SK-N-SH (cell line): ENCODE data around the gene NHS. TPM values are rescaled to one million over a fixed set of nuclear protein-coding genes. Genes with fewer than 3 reads are reported as not detected.

Source experiments
- CTCF ChIA-PET: fragments of 300-600, 350-600 bp; formaldehyde crosslinking; extraction: SDS; loops from one replicate; lab custom pipeline; 2021; lab: Yijun Ruan, JAX
- POLR2A ChIA-PET: fragments of 350-600 bp; sonication (Branson Sonifier 250); formaldehyde crosslinking; extraction: SDS; loops from one replicate; lab custom pipeline; 2020; ENCODE audit warnings: antibody characterized with exemption, inconsistent platforms; lab: Yijun Ruan, JAX
- DNase-seq: peaks from one replicate; pipeline ENCODE4 v3.0.0; 2012
- H2AFZ ChIP-seq: fragments of 200-600 bp; sonication (generic); 2 replicates; pipeline ENCODE4 v1.8.1; 2016; ENCODE audit warnings: antibody characterized with exemption, mild to moderate bottlenecking, low read depth
- H3F3A ChIP-seq: fragments of 200-600 bp; sonication (generic); replicated peaks from 2 replicates; pipeline ENCODE3; 2016; ENCODE audit warnings: antibody characterized with exemption, mild to moderate bottlenecking; ENCODE audit not compliant: insufficient read depth
- H3K27ac ChIP-seq, 2 experiments: fragments of 200-500 bp in 1 of 2; fragments of 200-600 bp in 1 of 2; sonication (Bioruptor generic) in 1 of 2; sonication (generic), shearing (Covaris generic) in 1 of 2; 2 replicates each; pipeline versions ENCODE4 v1.5.1 to v1.6.1; 2014 to 2016; ENCODE audit warnings: low read depth in 2 of 2, inconsistent platforms in 1 of 2, low read length in 1 of 2, mild to moderate bottlenecking in 1 of 2, mixed read lengths in 1 of 2
- H3K27me3 ChIP-seq: fragments of 200-600 bp; sonication (generic), shearing (Covaris generic); 2 replicates; pipeline ENCODE4 v1.6.1; 2016; ENCODE audit warnings: mixed run types; ENCODE audit not compliant: insufficient read depth
- H3K36me3 ChIP-seq, 2 experiments: fragments of 200-500 bp in 1 of 2; fragments of 200-600 bp in 1 of 2; sonication (Bioruptor generic) in 1 of 2; sonication (generic) in 1 of 2; replicated peaks in 1 of 2; 2 replicates each; pipeline versions ENCODE3 to v1.5.1; 2014 to 2016; ENCODE audit warnings: low read length in 1 of 2, mild to moderate bottlenecking in 1 of 2; ENCODE audit not compliant: insufficient read depth in 2 of 2, control insufficient read depth in 1 of 2
- H3K4me1 ChIP-seq, 2 experiments: fragments of 200-500 bp in 1 of 2; fragments of 200-600 bp in 1 of 2; sonication (Bioruptor generic) in 1 of 2; sonication (generic), shearing (Covaris generic) in 1 of 2; 2 replicates each; pipeline versions ENCODE4 v1.5.1 to v1.6.1; 2014 to 2016; ENCODE audit warnings: low read depth in 1 of 2, low read length in 1 of 2, mixed run types in 1 of 2; ENCODE audit not compliant: insufficient read depth in 2 of 2, control insufficient read depth in 1 of 2
- H3K4me2 ChIP-seq: fragments of 200-600 bp; sonication (generic), shearing (Covaris generic); 2 replicates; pipeline ENCODE4 v1.6.1; 2017; ENCODE audit warnings: mixed run types
- H3K4me3 ChIP-seq, 2 experiments: fragments of 200-500 bp in 1 of 2; fragments of 200-600 bp in 1 of 2; sonication (Bioruptor generic) in 1 of 2; sonication (generic), shearing (Covaris generic) in 1 of 2; 2 replicates each; pipeline versions ENCODE4 v1.5.1 to v1.8.1; 2014 to 2016; ENCODE audit warnings: low read depth in 2 of 2, inconsistent platforms in 1 of 2, low read length in 1 of 2, mild to moderate bottlenecking in 1 of 2, mixed read lengths in 1 of 2, moderate library complexity in 1 of 2
- H3K79me2 ChIP-seq: fragments of 200-600 bp; sonication (generic); 2 replicates; pipeline ENCODE4 v1.8.1; 2017; ENCODE audit warnings: mild to moderate bottlenecking; ENCODE audit not compliant: insufficient read depth
- H3K9ac ChIP-seq: fragments of 200-600 bp; sonication (generic); 2 replicates; pipeline ENCODE4 v1.6.1; 2017; ENCODE audit warnings: mixed run types
- H3K9me2 ChIP-seq: fragments of 200-600 bp; sonication (generic); 2 replicates; pipeline ENCODE4 v1.6.1; 2017; ENCODE audit warnings: mixed run types
- H3K9me3 ChIP-seq: fragments of 200-600 bp; sonication (generic); 2 replicates; pipeline ENCODE4 v1.6.1; 2017; ENCODE audit warnings: mixed run types, mild to moderate bottlenecking, moderate library complexity
- H4K20me1 ChIP-seq: fragments of 200-600 bp; sonication (generic); 2 replicates; pipeline ENCODE4 v1.6.1; 2017; ENCODE audit warnings: mild to moderate bottlenecking, mixed run types; ENCODE audit not compliant: insufficient read depth
- CTCF ChIP-seq: fragments of 200-600 bp; sonication (generic); IDR thresholded peaks from 2 replicates; pipeline ENCODE4 v1.6.1; 2017; ENCODE audit warnings: antibody characterized with exemption, mild to moderate bottlenecking, moderate library complexity
- EP300 ChIP-seq, 2 experiments: IDR thresholded peaks; 2 replicates each; pipeline versions ENCODE4 v1.4.0 to v1.6.1; 2012; ENCODE audit warnings: borderline replicate concordance in 1 of 2, low read depth in 1 of 2, low read length in 1 of 2
- EZH2phosphoT487 ChIP-seq: fragments of 200-600 bp; sonication (generic); IDR thresholded peaks from 2 replicates; pipeline ENCODE4 v1.6.1; 2017; ENCODE audit warnings: low read depth, mixed run types, mild to moderate bottlenecking, antibody characterized with exemption, moderate library complexity, borderline replicate concordance
- FOXM1 ChIP-seq: IDR thresholded peaks from 2 replicates; pipeline ENCODE4 v1.4.0; 2012; ENCODE audit warnings: low read depth, mild to moderate bottlenecking
- GABPA ChIP-seq: IDR thresholded peaks from 2 replicates; pipeline ENCODE4 v1.4.0; 2012; ENCODE audit warnings: low read depth, mild to moderate bottlenecking
- GATA2 ChIP-seq: sonication (generic); formaldehyde crosslinking; IDR thresholded peaks from 2 replicates; pipeline ENCODE4 v1.5.0; 2020; ENCODE audit warnings: mild to moderate bottlenecking, missing genetic modification reagents
- MEF2A ChIP-seq: IDR thresholded peaks from 2 replicates; pipeline ENCODE4 v1.4.0; 2012; ENCODE audit warnings: low read depth, borderline replicate concordance
- MXI1 ChIP-seq: IDR thresholded peaks from 2 replicates; pipeline ENCODE4 v1.6.1; 2012; ENCODE audit warnings: mild to moderate bottlenecking, low read depth, low read length, improper control_type of control experiment
- NRF1 ChIP-seq: IDR thresholded peaks from 2 replicates; pipeline ENCODE4 v1.6.1; 2012; ENCODE audit warnings: low read depth, mild to moderate bottlenecking, low read length
- POLR2AphosphoS5 ChIP-seq: IDR thresholded peaks from 2 replicates; pipeline ENCODE4 v1.6.1; 2012; ENCODE audit warnings: low read depth, low read length
- RXRA ChIP-seq: IDR thresholded peaks from 2 replicates; pipeline ENCODE4 v1.4.0; 2012; ENCODE audit warnings: low read depth, mild to moderate bottlenecking, borderline replicate concordance
- SIN3A ChIP-seq: IDR thresholded peaks from 2 replicates; pipeline ENCODE4 v1.6.1; 2012; ENCODE audit warnings: low read depth, mild to moderate bottlenecking, low read length, moderate library complexity, borderline replicate concordance
- TEAD4 ChIP-seq: IDR thresholded peaks from 2 replicates; pipeline ENCODE4 v1.4.0; 2012; ENCODE audit warnings: mild to moderate bottlenecking, borderline replicate concordance; ENCODE audit not compliant: insufficient read depth
- WGBS: methylation state at CpG from one replicate; pipeline ENCODE4 v1.1.6; 2017; ENCODE audit warnings: low lambda C conversion rate; 5-methylcytosine and 5-hydroxymethylcytosine counted together
- polyA plus RNA-seq, 3 experiments: library from polyadenylated mRNA; depleted of rRNA; stranded (reverse); fragments of >200 nt; gene quantifications; 2 replicates each; pipeline ENCODE4 v1.2.3, GENCODE V29; 2012
- TF ChIP-seq, protein P1 (sequence below): fragments of 150-350 bp; IDR thresholded peaks from 2 replicates; pipeline ENCODE4 v1.6.1; 2016; ENCODE audit warnings: mild to moderate bottlenecking, low read depth, low read length
- TF ChIP-seq, protein P2 (sequence below): fragments of 150-350 bp; IDR thresholded peaks from 2 replicates; pipeline ENCODE4 v1.6.1; 2017; ENCODE audit warnings: antibody characterized with exemption, low read length, low read depth, borderline replicate concordance
- TF ChIP-seq, protein P3 (sequence below): IDR thresholded peaks from 2 replicates; pipeline ENCODE4 v1.4.0; 2012; ENCODE audit warnings: low read depth, borderline replicate concordance

NHS gene
- polyA plus RNA-seq, 1 of the 3 experiments (the other 2 are of a cell fraction): 1.0 TPM

DNA sequence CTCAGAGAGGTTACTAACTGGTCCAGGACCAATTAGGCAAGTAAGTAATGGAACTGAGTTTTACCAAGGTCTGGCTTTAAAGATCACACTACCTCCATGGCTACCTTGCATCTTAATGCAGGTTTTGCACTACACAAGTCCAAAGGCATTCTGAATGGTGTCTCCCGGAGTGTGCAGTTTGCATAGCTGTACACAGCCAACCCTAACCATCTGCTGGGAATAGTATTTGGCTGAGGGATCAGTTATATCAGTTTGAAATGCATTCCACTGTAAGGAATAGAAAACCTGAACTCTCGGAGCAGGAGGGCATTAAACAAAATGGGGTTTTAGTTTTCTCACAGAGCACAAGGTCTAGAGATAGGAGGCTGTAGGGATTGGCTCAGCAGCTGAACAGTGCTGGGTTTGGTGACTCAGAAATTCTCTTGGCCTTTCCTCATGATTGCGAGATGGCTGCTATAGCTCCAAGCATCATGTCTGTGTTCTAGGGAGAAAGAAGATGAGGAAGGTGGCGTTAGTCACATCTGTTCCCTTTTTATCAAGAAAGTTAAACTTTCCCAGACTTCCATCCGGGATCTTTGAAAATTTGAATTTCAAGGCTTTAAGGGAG, 177.1 kb downstream of the NHS start:
- POLR2A ChIA-PET: no interaction called here
- Histone ChIP-seq H3K79me2 (no peaks in the 10 kb centered on the region), H3K36me3 (no peaks in the 10 kb centered on the region), H3K4me3 (no peak overlapping the region), H3K9me3 (no peaks in the 10 kb centered on the region), H3K9me2 (no peaks in the 10 kb centered on the region), H3K9ac (no peak overlapping the region), H3F3A (peaks cover 4% of the 10 kb centered on the region), H3K27ac (0 out of 4 replicates have a peak overlapping the region, but pooled peaks of 1 of the 2 experiments have one; percentile 82), H2AFZ (no peak overlapping the region), H3K4me1 (peaks cover 30 to 34% of the 10 kb centered on the region in 2 experiments), H3K4me2 (no peak overlapping the region), H3K27me3 (no peaks in the 10 kb centered on the region), H4K20me1 (no peaks in the 10 kb centered on the region)
- TF ChIP-seq EP300 (IDR thresholded peaks at IDR 0.05; ENCODE audit: borderline replicate concordance in 1 of 2, low read depth in 1 of 2, low read length in 1 of 2): no peak
- no peak for TF ChIP-seq POLR2AphosphoS5
- TF ChIP-seq, protein P1, sequence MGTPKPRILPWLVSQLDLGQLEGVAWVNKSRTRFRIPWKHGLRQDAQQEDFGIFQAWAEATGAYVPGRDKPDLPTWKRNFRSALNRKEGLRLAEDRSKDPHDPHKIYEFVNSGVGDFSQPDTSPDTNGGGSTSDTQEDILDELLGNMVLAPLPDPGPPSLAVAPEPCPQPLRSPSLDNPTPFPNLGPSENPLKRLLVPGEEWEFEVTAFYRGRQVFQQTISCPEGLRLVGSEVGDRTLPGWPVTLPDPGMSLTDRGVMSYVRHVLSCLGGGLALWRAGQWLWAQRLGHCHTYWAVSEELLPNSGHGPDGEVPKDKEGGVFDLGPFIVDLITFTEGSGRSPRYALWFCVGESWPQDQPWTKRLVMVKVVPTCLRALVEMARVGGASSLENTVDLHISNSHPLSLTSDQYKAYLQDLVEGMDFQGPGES: no peak
- TF ChIP-seq, protein P2, sequence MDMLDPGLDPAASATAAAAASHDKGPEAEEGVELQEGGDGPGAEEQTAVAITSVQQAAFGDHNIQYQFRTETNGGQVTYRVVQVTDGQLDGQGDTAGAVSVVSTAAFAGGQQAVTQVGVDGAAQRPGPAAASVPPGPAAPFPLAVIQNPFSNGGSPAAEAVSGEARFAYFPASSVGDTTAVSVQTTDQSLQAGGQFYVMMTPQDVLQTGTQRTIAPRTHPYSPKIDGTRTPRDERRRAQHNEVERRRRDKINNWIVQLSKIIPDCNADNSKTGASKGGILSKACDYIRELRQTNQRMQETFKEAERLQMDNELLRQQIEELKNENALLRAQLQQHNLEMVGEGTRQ: no peak
- no peak for TF ChIP-seq SIN3A
- 50% methylated on average over 5 of the region's 5 CpGs for WGBS
- CTCF ChIA-PET: no interaction called here
- no peak for DNase-seq

- peaks cover 4% of the 10 kb centered on the region for H3F3A ChIP-seq
- H3K9me2 ChIP-seq: no peaks in the 10 kb centered on the region
- POLR2A ChIA-PET: no interaction called here
- WGBS: 9% methylated on average over 6 of the region's 6 CpGs
- H4K20me1 ChIP-seq: no peaks in the 10 kb centered on the region
- H2AFZ ChIP-seq: no peak overlapping the region
- H3K4me3 ChIP-seq: no peak overlapping the region
- H3K27ac ChIP-seq: peak overlapping the region in 1 of 2 experiments; percentile 82; a peak in 2 of 4 replicates
- CTCF ChIA-PET: interaction anchor here (0.7 kb wide), 1 partner anchor 178 kb away, joined by 3 read pairs; the partner anchor contains the start of gene NHS
- H3K36me3 ChIP-seq: no peaks in the 10 kb centered on the region
- no peak for DNase-seq
- no peaks in the 10 kb centered on the region for H3K27me3 ChIP-seq
- peak overlapping the region; percentile 57 for H3K4me2 ChIP-seq
- H3K79me2 ChIP-seq: no peaks in the 10 kb centered on the region; the same call in 1 of the 2 replicates
- H3K9me3 ChIP-seq: no peaks in the 10 kb centered on the region
- H3K9ac ChIP-seq: no peak overlapping the region
- H3K4me1 ChIP-seq: peaks cover 20 to 26% of the 10 kb centered on the region in 2 experiments; a peak in 3 of 4 replicates
- TF ChIP-seq MEF2A: 0 out of 2 replicates have a peak, but pooled peaks have one; percentile 36
- no peak for TF ChIP-seq GATA2
- TF ChIP-seq, protein P3, sequence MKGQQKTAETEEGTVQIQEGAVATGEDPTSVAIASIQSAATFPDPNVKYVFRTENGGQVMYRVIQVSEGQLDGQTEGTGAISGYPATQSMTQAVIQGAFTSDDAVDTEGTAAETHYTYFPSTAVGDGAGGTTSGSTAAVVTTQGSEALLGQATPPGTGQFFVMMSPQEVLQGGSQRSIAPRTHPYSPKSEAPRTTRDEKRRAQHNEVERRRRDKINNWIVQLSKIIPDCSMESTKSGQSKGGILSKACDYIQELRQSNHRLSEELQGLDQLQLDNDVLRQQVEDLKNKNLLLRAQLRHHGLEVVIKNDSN: no peak
- peak; percentile 66; the same call in 1 of the 2 replicates for TF ChIP-seq RXRA
- 0 out of 2 replicates have a peak, but pooled peaks have one; percentile 33 for TF ChIP-seq TEAD4
- no peak for TF ChIP-seq MXI1
- TF ChIP-seq, protein P2: no peak
- no peak for TF ChIP-seq SIN3A
- TF ChIP-seq NRF1: no peak
- no peak for TF ChIP-seq FOXM1
- TF ChIP-seq CTCF: no peak
- no peak for TF ChIP-seq EZH2phosphoT487
- 0 out of 2 replicates have a peak, but pooled peaks have one; percentile 4 for TF ChIP-seq GABPA
These were observed 178.5 kb downstream of the NHS start for GRCh38 chrX:17553469-17553868.
